ENCODE results near the gene KIAA1671.

GRCh38 chr22:25029181-25029580 lies 76.7 kb downstream of the KIAA1671 start:
- TF ChIP-seq HIVEP1 (CRISPR knock-in tag; IDR thresholded peaks at IDR 0.05) (no peak), SMARCB1 (IDR thresholded peaks at IDR 0.05; ENCODE audit: insufficient read length, low read depth) (no peak), FOXJ3 (CRISPR knock-in tag; IDR thresholded peaks at IDR 0.05) (no peak), POLR2A (conservative IDR thresholded peaks at IDR 0.05) (no peak), RBM39 (optimal IDR thresholded peaks at IDR 0.05; ENCODE audit: low read depth, low read length) (no peak)
